Peyer's patch (tissue), 4 donors: ENCODE data around the gene GNG7. TPM values are rescaled to one million over a fixed set of nuclear protein-coding genes. Genes with fewer than 3 reads are reported as not detected.

ENCODE experiments used
- DNase-seq, 3 donors: peaks; one replicate each; pipeline ENCODE4 v3.0.0-alpha.2; 2017 to 2019
- H3K27ac ChIP-seq, 4 donors: fragments of 200-600 bp; sonication (generic); one replicate each; pipeline ENCODE4 v1.5.1; 2016 to 2019
- H3K27me3 ChIP-seq, 2 donors: fragments of 200-600 bp; sonication (generic); one replicate each; pipeline ENCODE4 v1.5.1; 2019
- H3K36me3 ChIP-seq, 3 donors: fragments of 200-600 bp; sonication (generic); one replicate each; pipeline ENCODE4 v1.5.1; 2016 to 2019
- H3K4me1 ChIP-seq, 4 donors: fragments of 200-600 bp; sonication (generic); one replicate each; pipeline ENCODE4 v1.5.1; 2016 to 2019
- H3K4me3 ChIP-seq, 4 donors: fragments of 200-600 bp; sonication (generic); 1 replicate in 3 of 4; 2 replicates in 1 of 4; pipeline ENCODE4 v1.5.1; 2016 to 2019; ENCODE audit warnings: mild to moderate bottlenecking in 1 of 4
- H3K9me3 ChIP-seq, 4 donors: fragments of 200-600 bp; sonication (generic); one replicate each; pipeline ENCODE4 v1.5.1; 2016 to 2019; ENCODE audit warnings: mild to moderate bottlenecking in 1 of 4
- CTCF ChIP-seq, 6 experiments: fragments of 450-650 bp in 4 of 6; fragments of 200-600 bp in 2 of 6; sonication (generic) in 1 of 6; IDR thresholded peaks; one replicate each; pipeline ENCODE4 v1.5.1; 2017 to 2019; ENCODE audit warnings: antibody characterized with exemption in 6 of 6, mild to moderate bottlenecking in 3 of 6, moderate library complexity in 1 of 6
- POLR2A ChIP-seq, 2 donors: fragments of 450-650 bp; IDR thresholded peaks; one replicate each; pipeline ENCODE4 v1.5.1; 2017; ENCODE audit warnings: antibody characterized with exemption in 2 of 2, mild to moderate bottlenecking in 2 of 2, moderate library complexity in 2 of 2
- total RNA-seq, 4 donors: library from RNA; depleted of rRNA; stranded (reverse); fragments of >200 nt; gene quantifications; one replicate each; pipeline ENCODE4 v1.1.0, GENCODE V29; 2016

GNG7 gene
- total RNA-seq, 4 donors from 2014 or later = 1.2 to 14.9 (median 2.0) TPM

- Histone ChIP-seq H3K27me3 (no peaks in the 10 kb centered on the region), H3K36me3 (no peaks in the 10 kb centered on the region), H3K4me1 (peaks cover 0 to 47% (median 24%) of the 10 kb centered on the region in 4 donors), H3K27ac (peak overlapping the region in 1 of 4 donors; percentile 77), H3K4me3 (no peak overlapping the region), H3K9me3 (peaks cover 0 to 7% (median 0%) of the 10 kb centered on the region in 4 donors)
- TF ChIP-seq CTCF (IDR thresholded peaks at IDR 0.05) = no peak
- no peak for TF ChIP-seq POLR2A (IDR thresholded peaks at IDR 0.05)
- peak in 2 of 3 donors; percentile 86 to 87 for DNase-seq
Observed at GRCh38 chr19:2618611-2619010, 83.9 kb downstream of the GNG7 start.

- DNase-seq = no peak
- Histone ChIP-seq H3K4me1 (peaks cover 0 to 55% (median 24%) of the 10 kb centered on the region in 4 donors), H3K27ac (peak overlapping the region in 1 of 4 donors; percentile 77), H3K4me3 (no peak overlapping the region), H3K27me3 (no peaks in the 10 kb centered on the region), H3K9me3 (peaks cover 0 to 2% (median 0%) of the 10 kb centered on the region in 4 donors), H3K36me3 (no peaks in the 10 kb centered on the region)
- TF ChIP-seq POLR2A (IDR thresholded peaks at IDR 0.05) = no peak
- no peak for TF ChIP-seq CTCF (IDR thresholded peaks at IDR 0.05)
Observed at GRCh38 chr19:2617393-2618165, 84.9 kb downstream of the GNG7 start.

GRCh38 chr19:2616741-2617392 is 85.6 kb downstream of the GNG7 start:
- Histone ChIP-seq H3K27me3 (no peaks in the 10 kb centered on the region), H3K4me1 (peaks cover 0 to 55% (median 24%) of the 10 kb centered on the region in 4 donors), H3K4me3 (no peak overlapping the region), H3K9me3 (peaks cover 0 to 2% (median 0%) of the 10 kb centered on the region in 4 donors), H3K36me3 (no peaks in the 10 kb centered on the region), H3K27ac (peak overlapping the region in 1 of 4 donors; percentile 57)
- TF ChIP-seq POLR2A (IDR thresholded peaks at IDR 0.05) = no peak
- DNase-seq = peak in 2 of 3 donors; percentile 68 to 76

GRCh38 chr19:2615782-2616181 is 86.7 kb downstream of the GNG7 start:
- no peak for DNase-seq
- H3K27ac ChIP-seq = peak overlapping the region in 1 of 4 donors; percentile 7
- peaks cover 0 to 55% (median 17%) of the 10 kb centered on the region in 4 donors for H3K4me1 ChIP-seq
- no peaks in the 10 kb centered on the region for H3K27me3 ChIP-seq
- peaks cover 0 to 2% (median 0%) of the 10 kb centered on the region in 4 donors for H3K9me3 ChIP-seq
- no peak overlapping the region for H3K4me3 ChIP-seq
- no peaks in the 10 kb centered on the region for H3K36me3 ChIP-seq
- TF ChIP-seq CTCF (IDR thresholded peaks at IDR 0.05) = no peak
- TF ChIP-seq POLR2A (IDR thresholded peaks at IDR 0.05) = no peak

- Histone ChIP-seq H3K27me3 (no peaks in the 10 kb centered on the region), H3K27ac (peak overlapping the region in 1 of 4 donors; percentile 60)
- peak in 2 of 3 donors; percentile 59 to 73 for DNase-seq
Observed at GRCh38 chr19:2613507-2614295, 88.8 kb downstream of the GNG7 start.

More at GRCh38 chr19:2613507-2614295, 88.8 kb downstream of the GNG7 start:
- no peak for TF ChIP-seq POLR2A (IDR thresholded peaks at IDR 0.05)
- TF ChIP-seq CTCF (IDR thresholded peaks at IDR 0.05) = peak; percentile 50 to 89 (median 78)
- Histone ChIP-seq H3K9me3 (peaks cover 0 to 2% (median 0%) of the 10 kb centered on the region in 4 donors), H3K4me3 (no peak overlapping the region), H3K36me3 (no peaks in the 10 kb centered on the region), H3K4me1 (peaks cover 0 to 46% (median 10%) of the 10 kb centered on the region in 4 donors)
